GM04504 (cell line): ENCODE measurements around the gene SLC23A3.
A peak's percentile ranks its signal among the peaks of the same experiment; 100 is the strongest.

ENCODE experiments used
- DNase-seq: peaks from one replicate; pipeline ENCODE4 v3.0.0-alpha.2; 2012; ENCODE audit warnings: low read depth

SLC23A3 gene

GRCh38 chr2:219142329-219142728 lies 27.5 kb downstream of the SLC23A3 start:
- DNase-seq, result peak; percentile 90

- no peak for DNase-seq
Observed at GRCh38 chr2:219140722-219141121, 29.1 kb downstream of the SLC23A3 start.

GRCh38 chr2:219133976-219134375 lies 35.9 kb downstream of the SLC23A3 start:
- DNase-seq, result no peak

GRCh38 chr2:219131744-219132143 lies 38.1 kb downstream of the SLC23A3 start:
- no peak for DNase-seq

GRCh38 chr2:219131327-219131726 lies 38.5 kb downstream of the SLC23A3 start:
- DNase-seq, result no peak

- DNase-seq, result no peak
Observed at GRCh38 chr2:219129589-219129988, 40.2 kb downstream of the SLC23A3 start.

- DNase-seq, result no peak
Observed at GRCh38 chr2:219128396-219128795, 41.4 kb downstream of the SLC23A3 start.

- no peak for DNase-seq
Observed at GRCh38 chr2:219127037-219127635, 42.7 kb downstream of the SLC23A3 start.

- DNase-seq, result no peak
Observed at GRCh38 chr2:219126555-219126954, 43.3 kb downstream of the SLC23A3 start.

- no peak for DNase-seq
Observed at GRCh38 chr2:219125886-219126270, 44.0 kb downstream of the SLC23A3 start.

GRCh38 chr2:219125225-219125885 lies 44.5 kb downstream of the SLC23A3 start:
- no peak for DNase-seq

- DNase-seq, result no peak
Observed at GRCh38 chr2:219124381-219125110, 45.3 kb downstream of the SLC23A3 start.

- DNase-seq, result no peak
Observed at GRCh38 chr2:219123356-219124135, 46.3 kb downstream of the SLC23A3 start.

- DNase-seq, result no peak
Observed at GRCh38 chr2:219122202-219122980, 47.4 kb downstream of the SLC23A3 start.

GRCh38 chr2:219120082-219120481 lies 49.7 kb downstream of the SLC23A3 start:
- no peak for DNase-seq

GRCh38 chr2:219119422-219120043 lies 50.3 kb downstream of the SLC23A3 start:
- DNase-seq, result no peak

- DNase-seq, result no peak
Observed at GRCh38 chr2:219118504-219118903, 51.3 kb downstream of the SLC23A3 start.

GRCh38 chr2:219116776-219117646 lies 52.8 kb downstream of the SLC23A3 start:
- no peak for DNase-seq

GRCh38 chr2:219112651-219113338 lies 57.0 kb downstream of the SLC23A3 start:
- no peak for DNase-seq

GRCh38 chr2:219112062-219112406 lies 57.8 kb downstream of the SLC23A3 start:
- no peak for DNase-seq
